Type B pancreatic cell (in vitro differentiated cells): ENCODE measurements around the gene VEGFB. TPM values are rescaled to one million over a fixed set of nuclear protein-coding genes. Genes with fewer than 3 reads are reported as not detected.

Experiments
- DNase-seq: peaks from one replicate; pipeline ENCODE4 v3.0.0; 2021; ENCODE audit warnings: mixed read lengths; ENCODE audit not compliant: unreplicated experiment; ENCODE audit errors: extremely low spot score
- H3K27ac Mint-ChIP-seq: 2 replicates; pipeline ENCODE4 v1.8.0; 2021; ENCODE audit warnings: mild to moderate bottlenecking, mixed read lengths
- H3K27me3 Mint-ChIP-seq: 2 replicates; pipeline ENCODE4 v1.8.0; 2021; ENCODE audit warnings: mixed read lengths
- H3K36me3 Mint-ChIP-seq: 2 replicates; pipeline ENCODE4 v1.8.0; 2021; ENCODE audit warnings: mixed read lengths
- H3K4me1 Mint-ChIP-seq: one replicate; pipeline ENCODE4 v1.8.0; 2021; ENCODE audit warnings: mixed read lengths; ENCODE audit not compliant: unreplicated experiment
- H3K4me3 Mint-ChIP-seq: 2 replicates; pipeline ENCODE4 v1.8.0; 2021; ENCODE audit warnings: mild to moderate bottlenecking, mixed read lengths
- H3K9me3 Mint-ChIP-seq: 2 replicates; pipeline ENCODE4 v1.8.0; 2021; ENCODE audit warnings: mixed read lengths
- CTCF ChIP-seq: fragments of 200-600 bp; sonication (generic); conservative IDR thresholded peaks from 2 replicates; pipeline ENCODE4 v1.5.0; 2021; ENCODE audit warnings: antibody characterized with exemption, mild to moderate bottlenecking
- total RNA-seq: library from RNA; stranded (reverse); gene quantifications from 2 replicates; pipeline ENCODE4 v1.2.1, GENCODE V29; 2021; ENCODE audit warnings: low replicate concordance

The VEGFB gene
- total RNA-seq, 1 donor from 2014 or later, result 66.3 TPM

GRCh38 chr11:64204080-64204440 is 30.3 kb upstream of the VEGFB start:
- no peak for DNase-seq
- Mint-ChIP-seq H3K27me3 (no peaks in the 10 kb centered on the region), H3K9me3 (no peaks in the 10 kb centered on the region), H3K4me1 (peaks cover 10% of the 10 kb centered on the region), H3K36me3 (peaks cover 24% of the 10 kb centered on the region), H3K27ac (peak overlapping the region; percentile 44), H3K4me3 (no peak overlapping the region)
- no peak for TF ChIP-seq CTCF

- no peaks in the 10 kb centered on the region for H3K9me3 Mint-ChIP-seq
- no peak for DNase-seq
- peak overlapping the region; percentile 44 for H3K27ac Mint-ChIP-seq
- H3K4me1 Mint-ChIP-seq, result peaks cover 10% of the 10 kb centered on the region
- no peak overlapping the region for H3K4me3 Mint-ChIP-seq
- peaks cover 24% of the 10 kb centered on the region for H3K36me3 Mint-ChIP-seq
- peak; percentile 71 for TF ChIP-seq CTCF
- no peaks in the 10 kb centered on the region for H3K27me3 Mint-ChIP-seq
Measured at GRCh38 chr11:64204464-64204989, 29.9 kb upstream of the VEGFB start.

- no peak for DNase-seq
- Mint-ChIP-seq H3K27me3 (no peaks in the 10 kb centered on the region), H3K9me3 (no peaks in the 10 kb centered on the region), H3K36me3 (peaks cover 17% of the 10 kb centered on the region), H3K27ac (no peak within 1 kb of the TSS), H3K4me1 (peaks cover 10% of the 10 kb centered on the region), H3K4me3 (no peak within 1 kb of the TSS)
- TF ChIP-seq CTCF, result no peak
Measured at GRCh38 chr11:64206457-64207255, 27.7 kb upstream of the VEGFB start, which contains the start of gene FERMT3. FERMT3 (plus strand) TSS chr11:64206721; CDS start chr11:64207365, 644 bp downstream.

- Mint-ChIP-seq H3K36me3 (peaks cover 17% of the 10 kb centered on the region), H3K4me1 (peaks cover 10% of the 10 kb centered on the region), H3K27ac (no peak overlapping the region), H3K27me3 (no peaks in the 10 kb centered on the region), H3K4me3 (no peak overlapping the region), H3K9me3 (no peaks in the 10 kb centered on the region)
- no peak for DNase-seq
- no peak for TF ChIP-seq CTCF
Measured at GRCh38 chr11:64207256-64208085, 26.9 kb upstream of the VEGFB start.

GRCh38 chr11:64208086-64208795 is 26.1 kb upstream of the VEGFB start:
- DNase-seq, result no peak
- Mint-ChIP-seq H3K4me3 (no peak overlapping the region), H3K9me3 (no peaks in the 10 kb centered on the region), H3K27ac (no peak overlapping the region), H3K4me1 (peaks cover 10% of the 10 kb centered on the region), H3K36me3 (peaks cover 14% of the 10 kb centered on the region), H3K27me3 (no peaks in the 10 kb centered on the region)
- no peak for TF ChIP-seq CTCF
